Endothelial cell (in vitro differentiated cells): ENCODE measurements around the gene GFOD1. TPM values are rescaled to one million over a fixed set of nuclear protein-coding genes. Genes with fewer than 3 reads are reported as not detected.

Source experiments
- DNase-seq: peaks from one replicate; pipeline ENCODE4 v3.0.0; 2021; ENCODE audit warnings: low spot score
- H3K27ac Mint-ChIP-seq: one replicate; pipeline ENCODE4 v1.8.0; 2021; ENCODE audit warnings: mixed read lengths, inconsistent platforms; ENCODE audit not compliant: unreplicated experiment
- H3K27me3 Mint-ChIP-seq: one replicate; pipeline ENCODE4 v1.8.0; 2021; ENCODE audit warnings: mild to moderate bottlenecking, moderate library complexity, mixed read lengths, inconsistent platforms; ENCODE audit not compliant: unreplicated experiment
- H3K36me3 Mint-ChIP-seq: one replicate; pipeline ENCODE4 v1.8.0; 2021; ENCODE audit warnings: mild to moderate bottlenecking, low read depth, mixed read lengths, inconsistent platforms; ENCODE audit not compliant: unreplicated experiment
- H3K4me1 Mint-ChIP-seq: one replicate; pipeline ENCODE4 v1.8.0; 2021; ENCODE audit warnings: mild to moderate bottlenecking, mixed read lengths, inconsistent platforms; ENCODE audit not compliant: unreplicated experiment
- H3K4me3 Mint-ChIP-seq: one replicate; pipeline ENCODE4 v1.8.0; 2021; ENCODE audit warnings: mild to moderate bottlenecking, mixed read lengths, inconsistent platforms; ENCODE audit not compliant: unreplicated experiment
- H3K9me3 Mint-ChIP-seq: one replicate; pipeline ENCODE4 v1.8.0; 2021; ENCODE audit warnings: mixed read lengths, inconsistent platforms; ENCODE audit not compliant: unreplicated experiment
- CTCF ChIP-seq: fragments of 200-600 bp; sonication (generic); IDR thresholded peaks from one replicate; pipeline ENCODE4 v1.5.0; 2021; ENCODE audit warnings: antibody characterized with exemption; ENCODE audit not compliant: unreplicated experiment
- total RNA-seq: library from RNA; stranded (reverse); fragmentation: NEBNext Ultra II Directional; extraction: Animal tissue kit (Norgen Biotek cat#: 25700); gene quantifications from one replicate; pipeline ENCODE4 v1.2.1, GENCODE V29; 2021; ENCODE audit not compliant: unreplicated experiment

GFOD1 gene
- total RNA-seq, 1 donor from 2014 or later = 47.6 TPM

GRCh38 chr6:13505345-13505734, 17.9 kb upstream of the GFOD1 start:
- H3K9me3 Mint-ChIP-seq = no peaks in the 10 kb centered on the region
- no peak overlapping the region for H3K4me3 Mint-ChIP-seq
- peaks cover 2% of the 10 kb centered on the region for H3K27me3 Mint-ChIP-seq
- H3K4me1 Mint-ChIP-seq = peaks cover 10% of the 10 kb centered on the region
- H3K36me3 Mint-ChIP-seq = no peaks in the 10 kb centered on the region
- no peak for DNase-seq
- H3K27ac Mint-ChIP-seq = peak overlapping the region; percentile 37
- TF ChIP-seq CTCF = no peak

GRCh38 chr6:13504611-13505344, 17.4 kb upstream of the GFOD1 start:
- Mint-ChIP-seq H3K27ac (peak overlapping the region; percentile 68), H3K27me3 (no peaks in the 10 kb centered on the region), H3K4me1 (peaks cover 10% of the 10 kb centered on the region), H3K9me3 (no peaks in the 10 kb centered on the region), H3K4me3 (no peak overlapping the region), H3K36me3 (no peaks in the 10 kb centered on the region)
- TF ChIP-seq CTCF = no peak
- no peak for DNase-seq

- Mint-ChIP-seq H3K4me3 (no peak overlapping the region), H3K27ac (no peak overlapping the region), H3K36me3 (no peaks in the 10 kb centered on the region), H3K4me1 (peaks cover 20% of the 10 kb centered on the region), H3K27me3 (no peaks in the 10 kb centered on the region), H3K9me3 (no peaks in the 10 kb centered on the region)
- TF ChIP-seq CTCF = no peak
- DNase-seq = no peak
Observed at GRCh38 chr6:13500915-13501314, 13.5 kb upstream of the GFOD1 start.

- H3K9me3 Mint-ChIP-seq = no peaks in the 10 kb centered on the region
- no peaks in the 10 kb centered on the region for H3K36me3 Mint-ChIP-seq
- H3K4me3 Mint-ChIP-seq = no peak overlapping the region
- H3K4me1 Mint-ChIP-seq = peaks cover 13% of the 10 kb centered on the region
- no peak for TF ChIP-seq CTCF
- H3K27me3 Mint-ChIP-seq = no peaks in the 10 kb centered on the region
- DNase-seq = no peak
- no peak overlapping the region for H3K27ac Mint-ChIP-seq
Observed at GRCh38 chr6:13500264-13500663, 12.9 kb upstream of the GFOD1 start.

- peak overlapping the region; percentile 89 for H3K27ac Mint-ChIP-seq
- peak overlapping the region; percentile 9 for H3K4me3 Mint-ChIP-seq
Observed at GRCh38 chr6:13496513-13497190, 9.3 kb upstream of the GFOD1 start.

More at GRCh38 chr6:13496513-13497190, 9.3 kb upstream of the GFOD1 start:
- DNase-seq = no peak
- Mint-ChIP-seq H3K9me3 (no peaks in the 10 kb centered on the region), H3K27me3 (no peaks in the 10 kb centered on the region), H3K36me3 (no peaks in the 10 kb centered on the region), H3K4me1 (peaks cover 13% of the 10 kb centered on the region)
- no peak for TF ChIP-seq CTCF
